ENCODE results near the gene FGF3.

FGF3 gene

GRCh38 chr11:69823641-69824265, 4.5 kb upstream of the FGF3 start:
- DNase-seq, result no peak

GRCh38 chr11:69822676-69823494, 3.7 kb upstream of the FGF3 start:
- no peak for DNase-seq

GRCh38 chr11:69821511-69822040, 2.4 kb upstream of the FGF3 start:
- no peak for DNase-seq

GRCh38 chr11:69820441-69820840, 1.2 kb upstream of the FGF3 start:
- no peak for DNase-seq

- no peak for DNase-seq
Observed at GRCh38 chr11:69819541-69820070, 390 bp upstream of the FGF3 start.

GRCh38 chr11:69818231-69818602, 999 bp downstream of the FGF3 start:
- no peak for DNase-seq

- no peak for DNase-seq
Observed at GRCh38 chr11:69817265-69818230, 1.7 kb downstream of the FGF3 start.

GRCh38 chr11:69816671-69817070, 2.5 kb downstream of the FGF3 start:
- DNase-seq, result no peak

GRCh38 chr11:69815973-69816372, 3.2 kb downstream of the FGF3 start:
- no peak for DNase-seq

- DNase-seq, result no peak
Observed at GRCh38 chr11:69814902-69815301, 4.3 kb downstream of the FGF3 start.

- no peak for DNase-seq
Observed at GRCh38 chr11:69814411-69814810, 4.8 kb downstream of the FGF3 start.

GRCh38 chr11:69813839-69814238, 5.4 kb downstream of the FGF3 start:
- no peak for DNase-seq

- no peak for DNase-seq
Observed at GRCh38 chr11:69812946-69813345, 6.3 kb downstream of the FGF3 start.

- no peak for DNase-seq
Observed at GRCh38 chr11:69812256-69812655, 7.0 kb downstream of the FGF3 start.

- DNase-seq, result no peak
Observed at GRCh38 chr11:69811431-69811830, 7.8 kb downstream of the FGF3 start.

GRCh38 chr11:69810289-69811118, 8.7 kb downstream of the FGF3 start:
- no peak for DNase-seq

- DNase-seq, result no peak
Observed at GRCh38 chr11:69808667-69809086, 10.5 kb downstream of the FGF3 start.

GRCh38 chr11:69807106-69807815, 12.0 kb downstream of the FGF3 start:
- no peak for DNase-seq

- no peak for DNase-seq
Observed at GRCh38 chr11:69804769-69805508, 14.3 kb downstream of the FGF3 start.

- no peak for DNase-seq
Observed at GRCh38 chr11:69803604-69804218, 15.5 kb downstream of the FGF3 start.
